Stomach (tissue), 4 donors: ENCODE measurements around the gene F5.

Source experiments
- CTCF ChIP-seq, 7 experiments: fragments of 450-650 bp in 4 of 7; fragments of 200-600 bp in 3 of 7; sonication (generic) in 3 of 7; IDR thresholded peaks; one replicate each; pipeline ENCODE4 v1.5.1; 2016 to 2019; ENCODE audit warnings: antibody characterized with exemption in 7 of 7, control low read depth in 2 of 7, mild to moderate bottlenecking in 1 of 7
- EP300 ChIP-seq: sonication (generic); formaldehyde crosslinking; IDR thresholded peaks from one replicate; pipeline ENCODE4 v1.6.1; 2017; ENCODE audit warnings: antibody characterized with exemption
- POLR2A ChIP-seq, 4 donors: fragments of 450-650 bp; IDR thresholded peaks; one replicate each; pipeline ENCODE4 v1.6.1; 2016; ENCODE audit warnings: antibody characterized with exemption in 4 of 4, control low read depth in 2 of 4, mild to moderate bottlenecking in 1 of 4, moderate library complexity in 1 of 4
- POLR2AphosphoS5 ChIP-seq, 3 donors: sonication (generic); formaldehyde crosslinking; IDR thresholded peaks; one replicate each; pipeline ENCODE4 v1.6.1; 2016; ENCODE audit warnings: antibody characterized with exemption in 3 of 3

- TF ChIP-seq EP300, result no peak
- no peak for TF ChIP-seq CTCF (IDR thresholded peaks at IDR 0.05)
- no peak for TF ChIP-seq POLR2AphosphoS5 (IDR thresholded peaks at IDR 0.05)
- TF ChIP-seq POLR2A (IDR thresholded peaks at IDR 0.05), result no peak
These were observed 37.0 kb upstream of the F5 start for GRCh38 chr1:169623132-169623926.
